PFSK-1 (cell line): ENCODE measurements around the gene GPR87. TPM values are rescaled to one million over a fixed set of nuclear protein-coding genes. Genes with fewer than 3 reads are reported as not detected.

Experiments
- FOXP2 ChIP-seq: optimal IDR thresholded peaks from 2 replicates; pipeline ENCODE3; 2011; ENCODE audit warnings: borderline replicate concordance, control low read depth, inconsistent platforms; ENCODE audit not compliant: insufficient read depth; ENCODE audit errors: extremely low read length, extremely low read depth
- POLR2AphosphoS5 ChIP-seq: IDR thresholded peaks from 2 replicates; pipeline ENCODE4 v1.6.1; 2012; ENCODE audit warnings: low read depth, mild to moderate bottlenecking, control low read depth, low read length, moderate library complexity
- SIN3A ChIP-seq: IDR thresholded peaks from 2 replicates; pipeline ENCODE4 v1.6.1; 2012; ENCODE audit warnings: mild to moderate bottlenecking, low read length, moderate library complexity, borderline replicate concordance; ENCODE audit not compliant: insufficient read depth
- TAF1 ChIP-seq: IDR thresholded peaks from 2 replicates; pipeline ENCODE4 v1.6.1; 2012; ENCODE audit warnings: low read length, control low read depth, borderline replicate concordance; ENCODE audit not compliant: insufficient read depth
- polyA plus RNA-seq: library from polyadenylated mRNA; unstranded; fragments of >200 nt; gene quantifications from one replicate; pipeline ENCODE4 v1.2.1, GENCODE V29; 2012; ENCODE audit warnings: low read depth, missing spikeins; ENCODE audit not compliant: insufficient read length
- TF ChIP-seq, protein P1 (sequence below), 2 experiments: IDR thresholded peaks; 2 replicates each; pipeline versions ENCODE4 v1.6.1 to v1.8.0; 2011 to 2012; ENCODE audit warnings: low read depth in 2 of 2, low read length in 2 of 2, control low read depth in 1 of 2, inconsistent platforms in 1 of 2, mild to moderate bottlenecking in 1 of 2, moderate library complexity in 1 of 2; ENCODE audit not compliant: insufficient read depth in 1 of 2

GPR87 gene, protein sequence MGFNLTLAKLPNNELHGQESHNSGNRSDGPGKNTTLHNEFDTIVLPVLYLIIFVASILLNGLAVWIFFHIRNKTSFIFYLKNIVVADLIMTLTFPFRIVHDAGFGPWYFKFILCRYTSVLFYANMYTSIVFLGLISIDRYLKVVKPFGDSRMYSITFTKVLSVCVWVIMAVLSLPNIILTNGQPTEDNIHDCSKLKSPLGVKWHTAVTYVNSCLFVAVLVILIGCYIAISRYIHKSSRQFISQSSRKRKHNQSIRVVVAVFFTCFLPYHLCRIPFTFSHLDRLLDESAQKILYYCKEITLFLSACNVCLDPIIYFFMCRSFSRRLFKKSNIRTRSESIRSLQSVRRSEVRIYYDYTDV
- not detected for polyA plus RNA-seq

DNA sequence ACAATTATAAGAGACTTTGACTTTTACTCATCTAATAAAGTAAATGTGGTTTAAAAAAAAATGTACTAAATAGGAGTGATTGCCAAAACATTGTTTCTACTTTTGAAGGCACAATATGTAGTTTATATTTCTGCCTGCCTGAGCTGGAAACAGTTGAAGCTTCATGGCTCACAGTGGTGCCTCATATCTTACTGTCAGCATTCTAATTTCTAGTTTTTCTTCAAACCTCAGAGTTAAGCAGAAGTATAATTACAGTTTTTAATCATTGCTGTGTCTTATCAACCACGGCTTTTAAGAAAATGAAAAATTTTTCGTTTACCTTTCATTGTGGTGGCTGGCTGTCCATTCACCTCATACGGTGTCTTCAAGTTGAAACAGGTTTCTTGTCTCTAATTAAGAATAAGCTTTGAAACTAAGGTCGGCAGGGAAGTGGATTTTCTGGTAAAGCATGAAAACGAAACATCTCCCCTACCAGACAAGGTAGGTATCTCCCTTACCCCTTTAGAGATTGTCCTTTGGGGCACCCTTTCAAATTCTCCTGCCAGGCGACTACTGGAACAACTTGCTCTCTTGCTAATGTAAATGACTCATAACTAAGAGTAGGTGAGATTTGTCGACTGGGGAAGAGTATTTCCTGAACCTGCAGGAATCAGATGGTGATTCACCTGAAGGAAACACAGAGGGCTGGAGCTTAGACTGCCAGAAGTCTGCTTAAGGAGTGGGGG is at the start of gene GPR87:
Gene GPR87, minus strand, starts transcription at position 554 of the 725 bp plus-strand sequence. CDS start 16,720 bp downstream, outside the sequence.
- TF ChIP-seq TAF1 (no peak), FOXP2 (no peak), POLR2AphosphoS5 (no peak), SIN3A (no peak)
- TF ChIP-seq, protein P1, sequence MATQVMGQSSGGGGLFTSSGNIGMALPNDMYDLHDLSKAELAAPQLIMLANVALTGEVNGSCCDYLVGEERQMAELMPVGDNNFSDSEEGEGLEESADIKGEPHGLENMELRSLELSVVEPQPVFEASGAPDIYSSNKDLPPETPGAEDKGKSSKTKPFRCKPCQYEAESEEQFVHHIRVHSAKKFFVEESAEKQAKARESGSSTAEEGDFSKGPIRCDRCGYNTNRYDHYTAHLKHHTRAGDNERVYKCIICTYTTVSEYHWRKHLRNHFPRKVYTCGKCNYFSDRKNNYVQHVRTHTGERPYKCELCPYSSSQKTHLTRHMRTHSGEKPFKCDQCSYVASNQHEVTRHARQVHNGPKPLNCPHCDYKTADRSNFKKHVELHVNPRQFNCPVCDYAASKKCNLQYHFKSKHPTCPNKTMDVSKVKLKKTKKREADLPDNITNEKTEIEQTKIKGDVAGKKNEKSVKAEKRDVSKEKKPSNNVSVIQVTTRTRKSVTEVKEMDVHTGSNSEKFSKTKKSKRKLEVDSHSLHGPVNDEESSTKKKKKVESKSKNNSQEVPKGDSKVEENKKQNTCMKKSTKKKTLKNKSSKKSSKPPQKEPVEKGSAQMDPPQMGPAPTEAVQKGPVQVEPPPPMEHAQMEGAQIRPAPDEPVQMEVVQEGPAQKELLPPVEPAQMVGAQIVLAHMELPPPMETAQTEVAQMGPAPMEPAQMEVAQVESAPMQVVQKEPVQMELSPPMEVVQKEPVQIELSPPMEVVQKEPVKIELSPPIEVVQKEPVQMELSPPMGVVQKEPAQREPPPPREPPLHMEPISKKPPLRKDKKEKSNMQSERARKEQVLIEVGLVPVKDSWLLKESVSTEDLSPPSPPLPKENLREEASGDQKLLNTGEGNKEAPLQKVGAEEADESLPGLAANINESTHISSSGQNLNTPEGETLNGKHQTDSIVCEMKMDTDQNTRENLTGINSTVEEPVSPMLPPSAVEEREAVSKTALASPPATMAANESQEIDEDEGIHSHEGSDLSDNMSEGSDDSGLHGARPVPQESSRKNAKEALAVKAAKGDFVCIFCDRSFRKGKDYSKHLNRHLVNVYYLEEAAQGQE (IDR thresholded peaks at IDR 0.05; ENCODE audit: insufficient read depth in 1 of 2, low read depth in 2 of 2, low read length in 2 of 2): no peak

DNA sequence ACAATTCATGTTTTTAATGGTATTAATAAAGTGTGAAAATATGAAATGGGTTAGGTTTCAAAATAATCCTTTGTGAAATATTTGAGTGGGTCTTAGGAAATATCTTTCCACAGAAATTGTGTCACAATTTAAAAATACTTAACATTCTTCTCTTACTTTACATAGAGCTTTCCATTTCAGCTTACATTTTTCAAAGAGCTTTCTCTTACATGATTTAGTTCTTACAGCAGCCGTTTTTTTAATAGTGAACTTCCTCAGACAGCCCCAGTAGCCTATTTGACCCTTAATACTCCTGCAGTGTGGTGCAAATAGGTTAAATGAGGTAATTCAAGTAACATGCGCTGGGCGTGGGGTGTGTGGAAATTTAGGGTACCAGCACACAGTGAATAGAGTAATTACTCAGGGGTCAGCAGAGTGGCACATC is 46.1 kb upstream of the GPR87 start:
- TF ChIP-seq POLR2AphosphoS5 (no peak), FOXP2 (no peak), TAF1 (no peak), SIN3A (no peak)
- TF ChIP-seq, protein P1 (IDR thresholded peaks at IDR 0.05; ENCODE audit: insufficient read depth in 1 of 2, low read depth in 2 of 2, low read length in 2 of 2): no peak

DNA sequence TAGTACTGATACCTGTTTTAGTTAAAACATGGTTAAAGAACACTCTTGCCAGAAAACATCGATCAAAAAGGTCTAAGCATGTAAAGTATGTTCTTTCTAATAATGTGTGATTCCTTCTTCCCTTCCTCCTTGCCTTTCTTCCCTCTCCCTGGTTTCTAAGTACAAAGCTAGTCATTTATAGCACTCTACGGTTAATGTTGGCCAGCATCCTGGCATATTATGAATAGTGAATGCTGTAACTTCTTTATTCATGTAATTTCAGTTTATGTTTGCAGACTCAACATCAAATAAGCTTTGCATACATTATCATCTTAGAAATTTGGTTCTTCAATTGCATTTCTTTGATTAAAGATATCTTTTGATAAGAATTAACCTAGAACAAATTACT is 40.8 kb upstream of the GPR87 start:
- TF ChIP-seq, protein P1 (IDR thresholded peaks at IDR 0.05; ENCODE audit: insufficient read depth in 1 of 2, low read depth in 2 of 2, low read length in 2 of 2): no peak
- TF ChIP-seq TAF1 (no peak), SIN3A (no peak), POLR2AphosphoS5 (no peak), FOXP2 (no peak)

DNA sequence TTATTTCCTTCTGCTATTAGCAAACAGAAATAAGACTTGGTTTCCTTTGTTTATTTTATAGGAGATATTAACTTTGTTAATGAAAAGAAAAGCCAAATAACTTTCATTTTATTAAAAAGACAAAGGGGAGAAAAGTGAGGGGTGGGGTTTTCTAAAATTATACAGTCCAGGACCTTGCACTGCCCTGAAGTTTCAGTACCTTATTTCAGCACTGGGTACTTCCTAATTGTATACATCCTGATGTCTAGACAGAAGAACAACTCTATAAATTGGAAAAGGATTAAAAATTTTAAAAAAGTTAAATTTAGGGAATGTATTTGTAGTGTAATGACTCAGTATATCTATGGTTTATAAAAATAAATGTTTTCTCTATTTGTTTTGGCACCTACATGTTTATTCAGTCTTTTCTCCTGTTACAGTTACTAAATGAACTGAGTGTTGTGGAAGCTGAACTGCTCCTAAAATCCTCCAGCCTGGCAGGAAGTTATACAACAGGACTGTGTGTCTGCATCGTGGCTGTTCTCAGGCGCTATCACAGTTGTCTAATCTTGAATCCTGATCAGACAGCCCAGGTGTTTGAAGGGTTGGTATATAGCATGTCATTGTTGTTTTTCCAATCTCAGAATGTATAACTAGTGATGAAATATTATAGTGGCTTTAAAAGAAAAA is 40.3 kb upstream of the GPR87 start:
- no peak for TF ChIP-seq FOXP2
- no peak for TF ChIP-seq TAF1
- TF ChIP-seq, protein P1 (IDR thresholded peaks at IDR 0.05; ENCODE audit: insufficient read depth in 1 of 2, low read depth in 2 of 2, low read length in 2 of 2): no peak
- TF ChIP-seq SIN3A: no peak
- no peak for TF ChIP-seq POLR2AphosphoS5
